ENCODE data around the gene TLK1. TPM values are rescaled to one million over a fixed set of nuclear protein-coding genes. Genes with fewer than 3 reads are reported as not detected.

TLK1 gene
- total and polyA plus RNA-seq, 10 of the 15 experiments (the other 5 are each of a cell fraction or from before 2014, with no cell fraction given) = 25.1 to 126 (median 57.3) TPM

DNA sequence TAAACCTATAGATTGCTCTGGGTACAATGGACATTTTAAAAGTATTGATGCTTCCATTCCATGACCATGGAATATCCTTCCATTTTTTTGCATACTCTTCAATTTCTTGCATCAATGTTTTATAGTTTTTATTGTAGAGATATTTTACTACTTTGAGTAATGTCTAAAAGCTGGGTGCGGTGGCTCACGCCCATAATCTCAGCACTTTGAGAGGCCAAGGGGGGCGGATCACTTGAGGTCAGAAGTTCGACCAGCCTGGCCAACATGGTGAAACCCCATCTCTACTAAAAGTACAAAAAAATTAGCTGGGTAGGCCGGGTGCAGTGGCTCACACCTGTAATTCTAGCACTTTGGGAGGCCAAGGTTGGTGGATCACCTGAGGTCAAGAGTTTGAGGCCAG is 88.5 kb downstream of the TLK1 start:
- Histone ChIP-seq H3K27me3 (replicated peaks in 1 of 2; ENCODE audit: control insufficient read depth in 2 of 2, insufficient read depth in 2 of 2, low read length in 1 of 2) (no peaks in the 10 kb centered on the region), H3K27ac (ENCODE audit: control insufficient read depth, insufficient read depth) (no peak overlapping the region), H3K4me3 (no peak overlapping the region), H3K9ac (ENCODE audit: control insufficient read depth, insufficient read depth, low read length) (no peak overlapping the region), H3K9me3 (replicated peaks; ENCODE audit: control insufficient read depth, insufficient read depth, low read length) (no peaks in the 10 kb centered on the region; the same call in 2 of the 3 replicates), H3K4me1 (ENCODE audit: control insufficient read depth, insufficient read depth, low read length) (no peaks in the 10 kb centered on the region), H3K79me2 (ENCODE audit: control insufficient read depth, insufficient read depth, low read length) (peaks cover 26% of the 10 kb centered on the region), H3K4me2 (ENCODE audit: control insufficient read depth, insufficient read depth) (no peak overlapping the region), H2AFZ (ENCODE audit: control insufficient read depth, low read depth, low read length) (no peak overlapping the region), H4K20me1 (ENCODE audit: control insufficient read depth, insufficient read depth) (no peaks in the 10 kb centered on the region), H3K36me3 (ENCODE audit: control insufficient read depth in 2 of 2, insufficient read depth in 2 of 2, low read length in 1 of 2) (peaks cover 5 to 44% of the 10 kb centered on the region in 2 experiments)
- DNase-seq (ENCODE audit: low read depth, low spot score) = no peak
- SMC1A ChIA-PET (ENCODE audit: uncharacterized antibody, unreplicated experiment) = interaction anchor here (0.9 kb wide), 1 partner anchor 82 kb away, joined by 7 read pairs; no protein-coding TSS in a partner anchor
- BruUV-seq (replicated peaks) = no TSS peak
- FAIRE-seq = no peak
- CTCF ChIA-PET = interaction anchor here (0.6 to 4.1 kb wide), 2 partner anchors 16 to 86 kb away, joined by 4 to 23 read pairs; no protein-coding TSS in a partner anchor
- intact Hi-C loops (cut with micrococcal nuclease; ENCODE audit: unreplicated experiment) = no loop called here
- ATAC-seq = no peak
- RAD21 ChIA-PET (ENCODE audit: unreplicated experiment) = no interaction called here
- WGBS (ENCODE audit: insufficient coverage, insufficient replicate concordance, low lambda C conversion rate, missing lambda C conversion rate) = 95% methylated on average over 5 of the region's 5 CpGs
- POLR2A ChIA-PET = no interaction called here
- in situ Hi-C loops (cut with MboI) = no loop called here
- TF ChIP-seq BHLHE40 (IDR thresholded peaks at IDR 0.05; ENCODE audit: borderline replicate concordance in 1 of 2, low read depth in 2 of 2, low read length in 1 of 2) (no peak), PAX5 (IDR thresholded peaks at IDR 0.05; ENCODE audit: borderline replicate concordance, low read depth, low read length) (no peak)
- TF ChIP-seq, protein P1, sequence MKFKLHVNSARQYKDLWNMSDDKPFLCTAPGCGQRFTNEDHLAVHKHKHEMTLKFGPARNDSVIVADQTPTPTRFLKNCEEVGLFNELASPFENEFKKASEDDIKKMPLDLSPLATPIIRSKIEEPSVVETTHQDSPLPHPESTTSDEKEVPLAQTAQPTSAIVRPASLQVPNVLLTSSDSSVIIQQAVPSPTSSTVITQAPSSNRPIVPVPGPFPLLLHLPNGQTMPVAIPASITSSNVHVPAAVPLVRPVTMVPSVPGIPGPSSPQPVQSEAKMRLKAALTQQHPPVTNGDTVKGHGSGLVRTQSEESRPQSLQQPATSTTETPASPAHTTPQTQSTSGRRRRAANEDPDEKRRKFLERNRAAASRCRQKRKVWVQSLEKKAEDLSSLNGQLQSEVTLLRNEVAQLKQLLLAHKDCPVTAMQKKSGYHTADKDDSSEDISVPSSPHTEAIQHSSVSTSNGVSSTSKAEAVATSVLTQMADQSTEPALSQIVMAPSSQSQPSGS (IDR thresholded peaks at IDR 0.05; ENCODE audit: low read length) = no peak

DNA sequence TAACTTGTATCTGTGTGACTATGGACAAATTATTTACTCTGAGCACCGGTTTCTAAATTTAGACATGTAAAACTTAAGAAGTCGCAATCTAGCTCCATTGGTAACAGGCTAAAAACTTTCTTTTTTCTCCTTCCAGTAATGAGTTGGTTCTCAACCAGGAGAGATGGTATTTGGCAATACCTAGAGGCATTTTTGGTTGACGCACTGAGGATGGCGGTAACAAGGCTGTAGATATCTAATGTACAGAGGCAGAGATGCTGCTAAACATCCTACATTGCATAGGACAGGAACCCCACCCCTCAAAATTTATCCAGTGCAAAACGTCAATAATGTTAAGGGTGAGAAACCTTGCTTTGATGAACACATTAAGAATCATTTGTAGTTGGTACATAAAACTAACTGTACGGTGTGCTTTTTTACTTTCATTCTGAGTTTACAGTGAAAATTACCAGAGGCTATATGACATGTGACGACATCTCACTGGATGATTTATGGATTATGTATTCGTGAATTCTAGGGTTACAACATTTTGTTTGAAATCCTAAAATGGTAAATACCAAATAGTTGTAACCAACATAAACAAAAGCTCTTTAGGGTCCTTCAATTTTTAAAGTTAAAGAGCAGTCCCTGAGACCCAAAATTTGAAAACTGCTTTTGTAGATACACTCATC is 91.3 kb downstream of the TLK1 start:
- no peak for ATAC-seq
- H3K79me2 ChIP-seq (ENCODE audit: control insufficient read depth, insufficient read depth, low read length) = peaks cover 19% of the 10 kb centered on the region
- H3K4me1 ChIP-seq (ENCODE audit: control insufficient read depth, insufficient read depth, low read length) = no peaks in the 10 kb centered on the region
- TF ChIP-seq, protein P2, sequence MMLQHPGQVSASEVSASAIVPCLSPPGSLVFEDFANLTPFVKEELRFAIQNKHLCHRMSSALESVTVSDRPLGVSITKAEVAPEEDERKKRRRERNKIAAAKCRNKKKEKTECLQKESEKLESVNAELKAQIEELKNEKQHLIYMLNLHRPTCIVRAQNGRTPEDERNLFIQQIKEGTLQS (IDR thresholded peaks at IDR 0.05; ENCODE audit: borderline replicate concordance, extremely low read depth, low read depth, low read length) = no peak
- TF ChIP-seq, protein P3, sequence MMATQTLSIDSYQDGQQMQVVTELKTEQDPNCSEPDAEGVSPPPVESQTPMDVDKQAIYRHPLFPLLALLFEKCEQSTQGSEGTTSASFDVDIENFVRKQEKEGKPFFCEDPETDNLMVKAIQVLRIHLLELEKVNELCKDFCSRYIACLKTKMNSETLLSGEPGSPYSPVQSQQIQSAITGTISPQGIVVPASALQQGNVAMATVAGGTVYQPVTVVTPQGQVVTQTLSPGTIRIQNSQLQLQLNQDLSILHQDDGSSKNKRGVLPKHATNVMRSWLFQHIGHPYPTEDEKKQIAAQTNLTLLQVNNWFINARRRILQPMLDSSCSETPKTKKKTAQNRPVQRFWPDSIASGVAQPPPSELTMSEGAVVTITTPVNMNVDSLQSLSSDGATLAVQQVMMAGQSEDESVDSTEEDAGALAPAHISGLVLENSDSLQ (IDR thresholded peaks at IDR 0.05) = no peak
- TF ChIP-seq SMARCA5 (IDR thresholded peaks at IDR 0.05) (no peak), EZH2 (IDR thresholded peaks at IDR 0.05; ENCODE audit: borderline replicate concordance, control insufficient read depth, low read depth, low read length) (no peak), FOXM1 (IDR thresholded peaks at IDR 0.05; ENCODE audit: low read depth, low read length) (no peak), CBX3 (IDR thresholded peaks at IDR 0.05; ENCODE audit: borderline replicate concordance, low read depth) (no peak), SREBF1 (IDR thresholded peaks at IDR 0.05; ENCODE audit: low read length) (no peak), ATF7 (IDR thresholded peaks at IDR 0.05; ENCODE audit: low read depth) (no peak), NFIC (IDR thresholded peaks at IDR 0.05; ENCODE audit: low read depth, low read length) (no peak), MTA2 (IDR thresholded peaks at IDR 0.05; ENCODE audit: low read depth) (no peak), KAT2A (conservative IDR thresholded peaks at IDR 0.05; ENCODE audit: control insufficient read depth, low read depth, low read length) (no peak), SMC3 (IDR thresholded peaks at IDR 0.05; ENCODE audit: borderline replicate concordance, low read length) (no peak)

More for the DNA sequence above, 91.3 kb downstream of the TLK1 start:
- no TSS peak for BruUV-seq (replicated peaks)
- SMC1A ChIA-PET (ENCODE audit: uncharacterized antibody, unreplicated experiment) = interaction anchor here (2.8 to 3.1 kb wide), 2 partner anchors 11 to 17 kb away, joined by 7 to 12 read pairs; no protein-coding TSS in a partner anchor
- RAD21 ChIA-PET (ENCODE audit: unreplicated experiment) = no interaction called here
- Histone ChIP-seq H3K9ac (ENCODE audit: control insufficient read depth, insufficient read depth, low read length) (no peak overlapping the region), H3K9me3 (replicated peaks; ENCODE audit: control insufficient read depth, insufficient read depth, low read length) (no peaks in the 10 kb centered on the region; the same call in 2 of the 3 replicates), H3K4me2 (ENCODE audit: control insufficient read depth, insufficient read depth) (no peak overlapping the region), H4K20me1 (ENCODE audit: control insufficient read depth, insufficient read depth) (no peaks in the 10 kb centered on the region), H3K36me3 (ENCODE audit: control insufficient read depth in 2 of 2, insufficient read depth in 2 of 2, low read length in 1 of 2) (peaks cover 0 to 32% of the 10 kb centered on the region in 2 experiments; a peak in 3 of 4 replicates), H3K27ac (ENCODE audit: control insufficient read depth, insufficient read depth) (no peak overlapping the region), H2AFZ (ENCODE audit: control insufficient read depth, low read depth, low read length) (no peak overlapping the region), H3K4me3 (no peak overlapping the region), H3K27me3 (replicated peaks in 1 of 2; ENCODE audit: control insufficient read depth in 2 of 2, insufficient read depth in 2 of 2, low read length in 1 of 2) (no peaks in the 10 kb centered on the region)
- no peak for FAIRE-seq
- in situ Hi-C loops (cut with MboI) = no loop called here
- 93% methylated on average over 8 of the region's 8 CpGs for WGBS (ENCODE audit: insufficient coverage, insufficient replicate concordance, low lambda C conversion rate, missing lambda C conversion rate)
- POLR2A ChIA-PET = no interaction called here
- DNase-seq (ENCODE audit: low read depth, low spot score) = no peak
- intact Hi-C loops (cut with micrococcal nuclease; ENCODE audit: unreplicated experiment) = no loop called here
- CTCF ChIA-PET = interaction anchor here (4.1 kb wide), 1 partner anchor 19 kb away, joined by 23 read pairs; no protein-coding TSS in a partner anchor
